Stimulated activated CD4-positive, alpha-beta T cell treated with anti-CD3 and anti-CD28 coated beads, Interleukin-1b, Interleukin-23, amount 100 ng/mL, for 1 hour (primary cell): Measurements from ENCODE around the gene ELP2.
"Not testable (repeated sequence)": the region's sequence is repeated elsewhere in the genome, so short reads cannot be mapped to it uniquely, and the experiment has no call there.

Experiments used
- DNase-seq, 2 donors: peaks; one replicate each; pipeline ENCODE4 v3.0.0-alpha.2; 2020; ENCODE audit warnings: low read depth in 2 of 2

The ELP2 gene, protein sequence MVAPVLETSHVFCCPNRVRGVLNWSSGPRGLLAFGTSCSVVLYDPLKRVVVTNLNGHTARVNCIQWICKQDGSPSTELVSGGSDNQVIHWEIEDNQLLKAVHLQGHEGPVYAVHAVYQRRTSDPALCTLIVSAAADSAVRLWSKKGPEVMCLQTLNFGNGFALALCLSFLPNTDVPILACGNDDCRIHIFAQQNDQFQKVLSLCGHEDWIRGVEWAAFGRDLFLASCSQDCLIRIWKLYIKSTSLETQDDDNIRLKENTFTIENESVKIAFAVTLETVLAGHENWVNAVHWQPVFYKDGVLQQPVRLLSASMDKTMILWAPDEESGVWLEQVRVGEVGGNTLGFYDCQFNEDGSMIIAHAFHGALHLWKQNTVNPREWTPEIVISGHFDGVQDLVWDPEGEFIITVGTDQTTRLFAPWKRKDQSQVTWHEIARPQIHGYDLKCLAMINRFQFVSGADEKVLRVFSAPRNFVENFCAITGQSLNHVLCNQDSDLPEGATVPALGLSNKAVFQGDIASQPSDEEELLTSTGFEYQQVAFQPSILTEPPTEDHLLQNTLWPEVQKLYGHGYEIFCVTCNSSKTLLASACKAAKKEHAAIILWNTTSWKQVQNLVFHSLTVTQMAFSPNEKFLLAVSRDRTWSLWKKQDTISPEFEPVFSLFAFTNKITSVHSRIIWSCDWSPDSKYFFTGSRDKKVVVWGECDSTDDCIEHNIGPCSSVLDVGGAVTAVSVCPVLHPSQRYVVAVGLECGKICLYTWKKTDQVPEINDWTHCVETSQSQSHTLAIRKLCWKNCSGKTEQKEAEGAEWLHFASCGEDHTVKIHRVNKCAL

DNA sequence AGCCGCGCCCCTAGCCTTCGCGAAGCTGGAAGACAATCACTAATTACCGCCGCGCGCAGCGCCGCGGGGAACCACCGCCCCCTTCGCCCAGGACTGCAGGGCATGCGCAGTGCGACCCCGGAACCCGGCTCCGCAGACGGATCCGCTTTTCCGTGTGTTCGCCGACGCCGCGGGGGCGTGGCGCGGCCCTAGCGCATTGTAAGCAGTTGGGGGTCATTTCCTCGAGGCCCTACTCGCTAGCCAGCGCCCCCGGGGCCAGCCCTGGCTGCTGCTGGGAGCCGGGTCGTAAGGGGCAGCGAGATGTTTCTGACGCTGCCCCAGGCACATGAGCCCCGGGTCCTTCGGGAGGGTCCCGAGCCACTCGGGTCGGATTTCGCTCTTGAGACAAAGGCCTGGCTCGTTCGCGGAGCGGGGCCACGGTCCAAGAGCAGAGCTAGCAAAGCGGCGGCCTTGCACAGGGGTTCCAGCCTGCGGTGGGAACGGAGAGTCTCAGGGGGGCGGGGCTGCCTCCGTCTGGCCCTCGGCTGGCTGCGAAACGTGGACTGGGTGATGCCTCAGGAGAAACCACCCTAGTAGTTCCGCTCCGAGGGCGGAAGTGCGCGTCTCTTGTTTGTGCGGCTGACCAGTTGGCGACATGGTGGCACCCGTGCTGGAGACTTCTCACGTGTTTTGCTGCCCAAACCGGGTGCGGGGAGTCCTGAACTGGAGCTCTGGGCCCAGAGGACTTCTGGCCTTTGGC is at the start of gene ELP2, which contains the start of gene SLC39A6:
TSS of gene ELP2 (plus strand) at position 600 of the 739 bp plus-strand sequence. CDS start at position 635, 35 bp downstream.
TSS of gene SLC39A6 (minus strand) at position 41 of the 739 bp plus-strand sequence. CDS start 2,333 bp downstream, outside the sequence.
- DNase-seq = peak; percentile 85 to 90

DNA sequence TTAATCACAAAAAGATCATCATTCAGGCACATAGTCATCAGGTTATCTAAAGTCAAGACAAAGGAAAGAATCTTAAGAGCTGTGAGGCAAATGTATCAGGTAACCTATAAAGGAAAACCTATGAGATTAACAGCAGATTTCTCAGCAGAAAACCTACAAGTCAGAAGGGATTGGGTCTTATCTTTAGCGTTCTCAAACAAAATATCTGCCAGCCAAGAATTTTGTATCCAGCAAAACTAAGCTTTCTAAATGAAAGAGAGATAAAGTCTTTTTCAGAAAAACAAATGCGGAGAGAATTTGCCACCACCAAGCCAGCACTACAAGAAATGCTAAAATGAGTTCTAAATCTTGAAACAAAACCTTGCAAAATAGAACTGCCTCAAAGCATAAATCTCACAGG is 48.6 kb upstream of the ELP2 start:
- not testable (repeated sequence) for DNase-seq

GRCh38 chr18:36083729-36084128 is 46.0 kb upstream of the ELP2 start:
- no peak for DNase-seq

DNA sequence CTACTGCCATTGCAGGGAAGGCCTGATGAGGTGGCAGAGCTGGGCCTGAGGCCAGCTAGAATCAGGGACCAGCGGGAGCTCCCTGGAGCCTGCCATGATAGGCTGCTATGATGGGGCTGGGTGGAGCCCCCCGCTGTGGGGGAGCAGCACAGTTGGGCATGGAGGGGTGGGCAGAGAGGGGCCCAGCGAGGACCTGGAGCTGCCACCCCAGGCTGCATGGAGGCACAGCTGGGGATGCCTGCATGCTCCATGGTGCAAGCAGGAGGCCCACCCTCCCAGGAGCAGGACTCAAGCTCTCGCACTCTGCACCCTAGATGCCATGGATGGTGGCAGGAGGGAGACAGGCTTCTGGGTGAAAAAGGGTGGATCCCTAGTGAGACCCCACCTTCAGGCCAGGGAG is 44.5 kb upstream of the ELP2 start:
- no peak for DNase-seq

DNA sequence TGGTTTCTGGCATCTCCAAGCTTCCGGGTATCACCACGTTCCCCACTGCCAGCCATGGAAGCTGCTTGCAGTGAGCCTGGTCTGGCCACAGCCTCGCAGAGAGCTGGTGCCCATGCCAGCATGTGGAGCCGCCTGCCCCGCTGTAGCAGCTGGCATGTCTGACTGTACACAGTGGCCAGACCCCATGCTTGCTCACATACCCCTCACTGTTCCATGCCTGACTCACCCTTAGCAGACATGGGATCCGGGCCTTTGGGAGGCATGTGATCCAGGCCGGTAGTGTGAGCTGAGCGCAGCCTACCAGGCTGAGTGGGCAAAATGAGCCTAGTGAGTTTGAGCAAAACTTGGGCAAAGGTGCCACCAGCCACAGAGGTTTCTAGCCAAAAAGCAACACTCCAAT is 43.5 kb upstream of the ELP2 start:
- DNase-seq = no peak

GRCh38 chr18:36088256-36088655 is 41.4 kb upstream of the ELP2 start:
- no peak for DNase-seq

GRCh38 chr18:36089001-36089400 is 40.7 kb upstream of the ELP2 start:
- no peak for DNase-seq

GRCh38 chr18:36092116-36092515 is 37.6 kb upstream of the ELP2 start:
- not testable (repeated sequence) for DNase-seq

DNA sequence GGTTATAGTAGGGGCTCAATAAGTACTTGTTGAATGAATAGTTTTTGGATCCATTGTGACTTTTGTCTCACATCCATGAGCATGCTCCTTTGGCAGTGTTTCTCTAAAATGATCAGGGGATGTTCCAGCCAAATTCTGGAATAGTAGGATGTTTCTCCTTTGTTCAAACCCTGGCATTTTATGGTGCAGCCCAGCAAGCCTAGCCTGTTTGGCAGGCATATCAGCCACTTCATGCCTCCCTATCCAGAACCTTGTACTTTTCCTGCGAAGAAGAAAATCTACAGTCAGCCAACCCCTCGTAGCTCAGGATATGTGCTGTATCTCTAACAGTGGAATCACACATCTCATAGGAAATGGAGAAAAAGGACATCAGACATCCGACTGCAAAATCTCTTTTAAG is 35.3 kb upstream of the ELP2 start:
- DNase-seq = no peak

- no peak for DNase-seq
These were observed 33.7 kb upstream of the ELP2 start for GRCh38 chr18:36095936-36096519.

- DNase-seq = no peak
These were observed 32.7 kb upstream of the ELP2 start for GRCh38 chr18:36096955-36097354.

- no peak for DNase-seq
These were observed 30.4 kb upstream of the ELP2 start for GRCh38 chr18:36099311-36099710.

DNA sequence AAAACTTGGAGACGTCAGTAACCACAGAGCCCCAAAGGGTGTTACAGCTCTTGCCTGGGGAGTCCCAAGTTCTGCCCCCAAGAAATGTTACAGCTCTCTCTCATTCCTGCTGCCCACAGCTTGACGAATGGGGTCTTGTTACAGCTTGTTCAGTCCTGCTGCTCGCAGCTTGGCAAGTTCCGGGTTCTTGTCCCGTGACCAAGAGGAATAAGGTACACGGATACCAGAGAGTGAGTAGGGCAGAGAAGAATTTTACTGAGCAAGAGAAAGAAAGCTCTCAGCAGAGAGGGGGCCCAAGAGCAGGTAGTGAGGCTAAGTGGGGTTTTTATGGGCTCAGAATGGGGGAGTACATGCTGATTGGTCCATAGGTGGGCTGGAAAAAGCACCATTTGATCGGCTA is 27.8 kb upstream of the ELP2 start:
- no peak for DNase-seq

GRCh38 chr18:36104749-36105148 is 24.9 kb upstream of the ELP2 start:
- no peak for DNase-seq

GRCh38 chr18:36107477-36107876 is 22.2 kb upstream of the ELP2 start:
- no peak for DNase-seq

GRCh38 chr18:36108196-36108595 is 21.5 kb upstream of the ELP2 start:
- DNase-seq = no peak

- no peak for DNase-seq
These were observed 21.1 kb upstream of the ELP2 start for GRCh38 chr18:36108601-36109000.

DNA sequence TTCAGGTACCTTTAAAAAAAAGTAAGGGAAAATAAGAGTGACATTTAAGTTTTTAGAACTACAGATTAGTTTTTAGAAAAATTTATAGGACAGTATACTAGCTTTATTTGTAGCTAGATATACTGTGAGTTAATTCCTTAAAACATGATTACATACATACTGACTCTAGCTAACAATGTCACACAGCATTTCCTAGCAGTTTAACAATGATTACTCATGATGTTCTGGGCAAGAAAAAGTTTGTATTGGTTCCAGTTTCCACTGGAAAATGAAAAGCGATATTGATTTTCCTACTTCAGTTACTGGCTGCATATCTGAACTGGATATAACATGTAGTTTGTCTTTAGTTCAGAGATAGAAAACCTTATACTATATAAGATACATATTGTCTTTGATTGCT is 20.0 kb upstream of the ELP2 start:
- DNase-seq = no peak

GRCh38 chr18:36112302-36112701 is 17.4 kb upstream of the ELP2 start:
- no peak for DNase-seq

GRCh38 chr18:36114251-36114650 is 15.4 kb upstream of the ELP2 start:
- DNase-seq = no peak

- DNase-seq = no peak
These were observed 15.0 kb upstream of the ELP2 start for GRCh38 chr18:36114738-36115137.

DNA sequence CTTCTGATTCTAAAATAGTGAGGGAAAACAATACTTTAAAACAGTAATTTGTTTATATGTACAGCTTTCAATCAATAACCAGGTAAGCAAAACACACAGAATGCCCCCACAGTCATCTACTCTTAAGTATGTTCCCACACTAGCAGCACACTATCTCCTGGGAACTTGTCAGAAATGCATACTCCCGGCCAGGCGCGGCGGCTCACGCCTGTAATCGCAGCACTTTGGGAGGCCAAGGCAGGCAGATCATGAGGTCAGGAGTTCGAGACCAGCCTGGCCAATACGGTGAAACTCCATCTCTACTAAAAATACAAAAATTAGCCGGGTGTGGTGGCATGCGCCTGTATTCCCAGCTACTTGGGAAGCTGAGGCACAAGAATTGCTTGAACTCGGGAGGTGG is 12.9 kb upstream of the ELP2 start:
- not testable (repeated sequence) for DNase-seq
